Dendritic cell treated with granulocyte-macrophage colony-stimulating factor and Interleukin-4, amounts not matched to agents 40 ng/mL and 50 ng/mL, for 4 days (primary cell): Measurements from ENCODE around the gene NLK.
A peak's percentile ranks its signal among the peaks of the same experiment; 100 is the strongest.

Experiments
- H3K27ac Mint-ChIP-seq: one replicate; pipeline ENCODE4 v1.8.0; 2022; ENCODE audit warnings: mild to moderate bottlenecking, mixed read lengths
- H3K27me3 Mint-ChIP-seq: one replicate; pipeline ENCODE4 v1.8.0; 2022; ENCODE audit warnings: mild to moderate bottlenecking, mixed read lengths
- H3K36me3 Mint-ChIP-seq: one replicate; pipeline ENCODE4 v1.8.0; 2022; ENCODE audit warnings: low read depth, mixed read lengths
- H3K4me1 Mint-ChIP-seq: one replicate; pipeline ENCODE4 v1.8.0; 2022; ENCODE audit warnings: low read depth, mixed read lengths
- H3K4me3 Mint-ChIP-seq: one replicate; pipeline ENCODE4 v1.8.0; 2022; ENCODE audit warnings: mild to moderate bottlenecking, moderate library complexity, mixed read lengths
- H3K9me3 Mint-ChIP-seq: one replicate; pipeline ENCODE4 v1.8.0; 2022; ENCODE audit warnings: mixed read lengths
- intact Hi-C: fragments of 100-400 bp; cut with micrococcal nuclease; formaldehyde crosslinking; loops from one replicate; pipeline ENCODE4 v1.15.0; 2022

Gene NLK

DNA sequence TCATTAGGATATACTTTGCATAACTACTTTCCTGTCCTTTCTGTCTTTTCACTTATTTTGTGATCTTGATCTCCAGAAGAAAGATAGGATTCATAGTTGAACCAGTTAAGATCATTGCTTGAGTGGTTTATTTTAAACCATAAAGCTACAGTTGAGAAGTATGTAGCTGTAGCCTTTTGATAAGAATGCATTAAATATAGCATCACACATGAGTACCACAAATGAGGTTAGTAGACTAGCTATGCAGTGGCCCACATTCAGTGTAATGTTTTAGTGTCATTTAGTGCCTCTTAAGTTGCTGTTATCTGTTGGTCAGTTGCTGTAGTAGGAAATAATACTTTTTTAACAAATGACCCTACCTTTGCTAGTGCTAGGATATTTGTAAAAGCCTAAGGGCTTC lies 1.3 kb downstream of the NLK start:
- H3K9me3 Mint-ChIP-seq, result peaks cover 9% of the 10 kb centered on the region
- peaks cover 12% of the 10 kb centered on the region for H3K27me3 Mint-ChIP-seq
- peak overlapping the region; percentile 94 for H3K4me3 Mint-ChIP-seq
- intact Hi-C loops, result loop anchor here (5.0 kb wide), 1 partner anchor 151 kb away; the partner anchor contains the start of gene LYRM9
- H3K4me1 Mint-ChIP-seq, result peaks cover 57% of the 10 kb centered on the region
- H3K27ac Mint-ChIP-seq, result no peak overlapping the region
- H3K36me3 Mint-ChIP-seq, result peaks cover 31% of the 10 kb centered on the region

DNA sequence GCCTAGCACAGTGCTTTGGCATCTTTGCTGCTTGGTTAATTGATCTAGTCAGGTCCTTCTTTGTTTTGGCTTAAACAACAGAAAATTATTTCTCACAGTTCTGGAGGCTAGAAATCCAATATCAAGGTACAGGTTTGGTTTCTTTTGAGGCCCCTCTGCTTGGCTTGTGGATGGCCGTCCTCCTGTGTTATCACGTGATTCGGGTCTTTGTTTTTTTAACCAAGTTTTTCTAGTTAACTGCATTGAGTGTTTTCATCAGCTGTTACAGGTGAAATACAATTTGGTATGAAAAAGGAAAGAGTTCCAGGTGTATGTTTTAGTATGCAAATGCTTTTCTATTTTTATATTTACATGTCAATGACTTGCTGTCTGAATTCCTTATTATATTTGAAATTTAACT lies 2.8 kb downstream of the NLK start:
- intact Hi-C loops, result loop anchor here (5.0 kb wide), 1 partner anchor 37 kb away; no protein-coding TSS in a partner anchor
- Mint-ChIP-seq H3K36me3 (peaks cover 31% of the 10 kb centered on the region), H3K4me1 (peaks cover 52% of the 10 kb centered on the region), H3K27me3 (no peaks in the 10 kb centered on the region), H3K27ac (no peak overlapping the region), H3K4me3 (no peak overlapping the region), H3K9me3 (peaks cover 2% of the 10 kb centered on the region)

DNA sequence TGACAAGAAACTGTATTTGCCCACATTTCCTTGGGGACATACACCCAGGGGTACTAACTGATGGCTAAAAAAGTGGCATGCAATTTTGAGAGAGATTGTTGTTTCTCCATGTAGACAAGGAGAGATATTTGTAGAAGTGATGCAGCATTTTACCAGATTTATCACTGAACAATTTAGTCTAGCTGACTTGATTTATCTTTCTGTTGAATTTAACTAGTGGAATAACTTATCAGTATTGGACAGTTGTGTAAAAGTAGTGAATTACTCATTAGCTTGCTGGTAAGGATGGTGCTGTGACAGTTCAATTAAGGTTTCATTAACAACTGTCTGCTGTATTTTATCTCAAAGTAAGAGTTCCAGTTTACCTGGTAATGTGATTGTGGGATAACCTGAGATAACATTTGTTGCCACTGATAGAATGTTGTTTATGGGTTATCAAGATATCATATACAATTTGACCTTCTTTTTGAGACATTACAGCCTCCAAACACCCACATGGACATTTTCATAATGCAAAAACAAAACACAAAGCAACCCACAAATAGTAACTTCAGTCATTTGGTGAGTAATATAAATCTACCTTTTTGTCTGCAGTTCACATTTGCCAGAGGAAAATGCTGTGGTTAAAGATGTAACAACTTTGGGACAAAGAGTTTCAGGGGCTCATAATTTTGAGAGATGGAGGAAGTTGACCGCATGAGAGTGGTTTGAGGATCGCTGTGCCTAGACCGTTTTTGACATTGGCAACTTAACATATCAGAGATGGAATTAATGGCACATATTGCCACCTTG lies 3.8 kb downstream of the NLK start:
- Mint-ChIP-seq H3K4me3 (no peak overlapping the region), H3K9me3 (no peaks in the 10 kb centered on the region), H3K27me3 (no peaks in the 10 kb centered on the region), H3K4me1 (peaks cover 54% of the 10 kb centered on the region), H3K27ac (no peak overlapping the region), H3K36me3 (peaks cover 39% of the 10 kb centered on the region)
- intact Hi-C loops, result loop anchor here (5.0 kb wide), 1 partner anchor 36 kb away; no protein-coding TSS in a partner anchor

DNA sequence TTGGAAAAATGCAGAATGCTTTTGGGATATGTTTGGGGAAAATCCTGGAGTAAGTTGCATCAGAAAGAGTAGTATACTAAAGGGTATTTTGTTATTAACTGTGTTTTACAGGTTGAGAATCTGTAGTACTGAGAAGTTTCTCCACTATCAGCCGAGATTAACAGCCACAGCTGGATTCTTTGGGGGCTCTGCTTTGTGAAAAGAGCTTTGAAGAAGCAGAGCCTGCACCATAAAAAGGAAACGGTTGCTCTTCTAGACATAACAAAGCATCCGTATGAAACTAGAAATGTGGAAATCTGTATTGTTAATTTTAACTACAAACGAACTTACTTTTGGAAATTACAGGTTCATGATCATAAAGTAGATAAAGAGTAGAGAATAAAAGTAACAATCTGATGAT lies 5.3 kb downstream of the NLK start:
- no peak overlapping the region for H3K4me3 Mint-ChIP-seq

DNA sequence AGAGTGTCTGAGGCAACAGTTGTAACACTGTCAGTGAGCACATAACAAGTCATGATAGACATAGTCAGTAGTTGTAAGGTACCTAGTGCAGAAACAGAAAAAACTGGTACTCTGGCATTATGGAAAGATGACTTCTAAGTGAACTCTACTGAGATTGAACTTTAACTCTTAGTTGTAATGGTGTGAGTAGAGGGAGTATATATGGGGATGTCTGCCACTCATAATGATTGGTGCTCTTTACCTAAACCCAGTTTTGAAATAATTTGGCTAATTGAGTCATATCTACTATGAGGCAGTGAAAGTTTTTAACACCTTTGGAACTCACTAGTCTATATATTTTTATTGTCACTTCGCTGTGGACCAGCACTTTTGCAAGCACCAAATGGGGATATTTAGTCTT lies 6.6 kb downstream of the NLK start:
- H3K27ac Mint-ChIP-seq, result no peak overlapping the region
- H3K36me3 Mint-ChIP-seq, result peaks cover 29% of the 10 kb centered on the region
- no peaks in the 10 kb centered on the region for H3K9me3 Mint-ChIP-seq
- H3K27me3 Mint-ChIP-seq, result no peaks in the 10 kb centered on the region
- intact Hi-C loops, result loop anchor here (5.0 kb wide), 1 partner anchor 33 kb away; no protein-coding TSS in a partner anchor
- no peak overlapping the region for H3K4me3 Mint-ChIP-seq
- H3K4me1 Mint-ChIP-seq, result peaks cover 49% of the 10 kb centered on the region

More for the DNA sequence above, 5.3 kb downstream of the NLK start:
- Mint-ChIP-seq H3K9me3 (no peaks in the 10 kb centered on the region), H3K4me1 (peaks cover 49% of the 10 kb centered on the region), H3K27ac (no peak overlapping the region), H3K36me3 (peaks cover 29% of the 10 kb centered on the region), H3K27me3 (no peaks in the 10 kb centered on the region)
- intact Hi-C loops, result loop anchor here (5.0 kb wide), 1 partner anchor 34 kb away; no protein-coding TSS in a partner anchor

DNA sequence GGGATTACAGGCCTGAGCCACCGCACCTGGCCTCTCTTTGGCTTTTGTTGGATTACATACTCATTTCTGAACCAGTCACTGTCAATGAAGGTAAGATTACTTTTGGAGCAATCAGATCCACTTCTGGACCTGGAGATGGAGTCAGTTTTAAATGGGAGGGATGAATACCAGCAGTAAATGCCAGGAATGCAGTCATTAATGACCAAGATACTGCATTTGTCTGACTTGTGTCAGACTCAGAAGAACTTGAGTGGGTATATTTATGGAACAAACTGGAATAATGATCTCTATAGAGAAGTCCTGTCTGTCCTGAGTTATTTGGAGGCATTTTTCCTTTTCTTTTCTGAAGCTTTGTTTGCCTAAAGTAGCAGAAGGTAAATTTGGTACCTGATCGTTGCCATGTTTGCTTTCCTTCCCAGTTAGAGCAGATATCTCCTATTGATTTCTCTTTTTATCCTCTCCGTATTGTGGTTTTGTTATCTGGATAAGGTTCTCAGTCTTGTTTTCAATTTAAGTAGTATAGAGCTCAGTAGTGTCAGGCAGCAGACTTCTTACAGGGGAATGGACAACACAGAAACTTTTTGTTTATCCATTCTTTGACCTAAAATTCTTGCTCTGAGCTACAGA lies 10.7 kb downstream of the NLK start:
- no peak overlapping the region for H3K27ac Mint-ChIP-seq
- H3K4me3 Mint-ChIP-seq, result no peak overlapping the region
- peaks cover 38% of the 10 kb centered on the region for H3K4me1 Mint-ChIP-seq

DNA sequence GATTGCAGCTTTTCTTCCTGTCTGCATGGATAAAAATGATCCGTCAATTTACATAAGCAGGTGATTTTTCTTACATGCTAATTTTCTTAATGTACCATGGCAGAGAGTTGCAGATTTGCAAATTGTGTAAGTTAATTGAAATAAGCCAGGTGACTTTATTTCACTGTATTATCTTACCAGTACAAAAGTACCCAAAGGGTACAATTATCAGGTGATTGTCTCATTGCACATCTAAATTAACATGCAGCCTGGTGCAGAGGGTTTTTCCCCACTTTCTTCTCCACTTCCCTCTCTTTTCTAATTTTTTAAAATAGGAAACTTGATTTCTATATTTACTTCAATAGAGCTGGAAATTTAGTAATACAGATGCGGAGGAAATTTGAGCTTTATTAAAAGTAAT lies 11.2 kb downstream of the NLK start:
- H3K27ac Mint-ChIP-seq, result no peak overlapping the region
- no peak overlapping the region for H3K4me3 Mint-ChIP-seq
- peaks cover 17% of the 10 kb centered on the region for H3K36me3 Mint-ChIP-seq
- intact Hi-C loops, result no loop called here
- no peaks in the 10 kb centered on the region for H3K9me3 Mint-ChIP-seq
- H3K27me3 Mint-ChIP-seq, result no peaks in the 10 kb centered on the region
- peaks cover 44% of the 10 kb centered on the region for H3K4me1 Mint-ChIP-seq

More for the DNA sequence above, 10.7 kb downstream of the NLK start:
- intact Hi-C loops, result no loop called here
- Mint-ChIP-seq H3K9me3 (no peaks in the 10 kb centered on the region), H3K36me3 (peaks cover 17% of the 10 kb centered on the region), H3K27me3 (no peaks in the 10 kb centered on the region)

DNA sequence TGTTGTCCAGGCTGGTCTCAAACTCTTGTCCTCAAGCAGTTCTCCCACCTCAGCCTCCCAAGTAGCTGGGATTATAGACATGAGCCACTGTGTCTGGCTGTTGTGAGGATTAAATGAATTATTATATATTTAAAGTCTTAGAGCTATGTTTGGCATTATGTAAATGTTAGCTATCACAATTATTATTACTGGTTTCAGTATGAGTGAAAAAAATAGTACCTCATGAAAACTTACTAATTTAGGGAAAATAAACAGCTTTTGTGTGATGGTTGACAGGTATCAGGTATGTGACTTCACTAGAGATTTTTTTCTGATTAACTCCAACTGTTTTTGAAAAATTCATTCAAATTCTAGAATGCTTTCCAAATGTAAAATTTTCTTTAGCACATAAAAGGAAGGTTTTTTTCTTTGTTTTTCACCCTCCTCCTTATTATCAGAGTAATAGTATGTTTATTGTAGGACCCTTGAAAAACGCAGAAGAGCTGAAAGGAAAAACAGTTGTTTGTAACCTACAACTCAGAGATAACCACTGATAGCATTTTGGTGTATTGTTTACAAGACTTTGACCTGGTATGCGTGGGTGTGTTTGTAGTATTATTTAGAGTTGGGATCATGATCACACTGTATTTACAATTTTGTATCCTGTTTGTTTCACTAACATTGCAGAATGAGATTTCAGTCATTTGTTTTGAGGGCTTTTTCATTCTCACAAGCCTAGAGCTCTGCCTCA lies 13.2 kb downstream of the NLK start:
- no peak overlapping the region for H3K4me3 Mint-ChIP-seq
- H3K4me1 Mint-ChIP-seq, result peaks cover 30% of the 10 kb centered on the region
- intact Hi-C loops, result no loop called here
- peaks cover 15% of the 10 kb centered on the region for H3K36me3 Mint-ChIP-seq
- no peak overlapping the region for H3K27ac Mint-ChIP-seq
- H3K9me3 Mint-ChIP-seq, result no peaks in the 10 kb centered on the region
- no peaks in the 10 kb centered on the region for H3K27me3 Mint-ChIP-seq

DNA sequence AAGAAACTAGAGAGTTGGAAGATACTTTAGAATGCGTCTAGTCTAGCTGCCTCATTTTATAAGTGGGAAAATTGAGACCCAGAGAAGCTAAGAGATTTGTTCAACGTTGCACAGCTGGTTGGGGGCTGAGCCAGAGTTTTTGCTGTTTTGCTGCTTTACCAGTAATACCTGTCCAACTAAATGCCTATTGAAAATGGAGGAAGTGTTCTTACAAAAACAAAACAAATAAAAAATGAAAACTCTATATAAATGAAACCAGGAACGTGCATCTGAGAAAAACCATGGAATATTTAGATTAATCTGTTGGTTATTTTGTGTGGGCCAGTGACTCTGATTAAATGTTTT lies 13.8 kb downstream of the NLK start:
- H3K4me3 Mint-ChIP-seq, result no peak overlapping the region
- peaks cover 24% of the 10 kb centered on the region for H3K4me1 Mint-ChIP-seq
- no peaks in the 10 kb centered on the region for H3K9me3 Mint-ChIP-seq
- no peaks in the 10 kb centered on the region for H3K27me3 Mint-ChIP-seq
- H3K27ac Mint-ChIP-seq, result no peak overlapping the region
- intact Hi-C loops, result no loop called here
- H3K36me3 Mint-ChIP-seq, result peaks cover 9% of the 10 kb centered on the region

DNA sequence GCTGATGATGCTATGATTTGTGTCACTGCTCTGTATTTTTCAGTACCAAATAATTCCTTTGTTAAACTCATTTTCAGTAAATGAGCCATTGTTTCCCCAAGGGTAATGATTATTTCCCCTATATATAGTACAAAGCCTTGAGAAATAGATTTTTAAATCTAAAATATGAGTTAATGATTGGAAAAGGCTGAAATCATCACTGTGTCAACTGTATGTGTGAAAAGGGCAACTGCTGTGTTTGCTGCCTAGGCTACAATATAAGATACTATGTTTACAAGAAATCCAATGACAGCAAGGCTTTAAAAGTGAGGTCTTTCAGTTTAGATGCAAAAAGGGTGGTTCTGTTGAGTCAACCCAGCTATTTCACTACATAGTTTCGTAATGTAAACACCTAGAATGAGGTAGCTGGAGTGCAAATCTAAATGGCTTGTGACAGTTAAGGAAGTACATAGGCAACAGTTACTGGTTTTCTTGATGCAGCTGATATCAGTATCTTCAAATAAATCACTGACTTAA lies 15.3 kb downstream of the NLK start:
- Mint-ChIP-seq H3K27me3 (no peaks in the 10 kb centered on the region), H3K4me1 (peaks cover 22% of the 10 kb centered on the region), H3K9me3 (no peaks in the 10 kb centered on the region), H3K4me3 (no peak overlapping the region), H3K36me3 (peaks cover 7% of the 10 kb centered on the region), H3K27ac (peak overlapping the region; percentile 34)
- intact Hi-C loops, result no loop called here

DNA sequence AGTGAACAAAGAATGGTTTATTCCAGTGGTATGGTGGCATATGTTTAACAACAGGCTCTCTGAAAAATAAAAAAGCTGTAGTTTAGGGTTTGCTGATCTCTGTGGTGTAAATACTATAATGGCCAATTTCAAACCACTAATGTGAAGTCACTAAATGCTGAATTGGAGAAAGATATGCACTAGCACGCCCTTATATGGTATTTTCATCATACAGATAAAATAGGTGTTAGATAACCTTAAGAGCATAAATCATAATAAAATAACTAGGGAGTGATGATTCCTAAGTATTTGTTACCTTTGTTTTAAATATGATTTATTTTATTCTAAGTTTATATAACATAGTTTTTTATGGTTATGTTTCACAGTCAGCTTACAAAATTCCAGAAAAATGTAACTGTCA lies 17.2 kb downstream of the NLK start:
- H3K4me3 Mint-ChIP-seq, result no peak overlapping the region
- no peaks in the 10 kb centered on the region for H3K27me3 Mint-ChIP-seq
- H3K4me1 Mint-ChIP-seq, result peaks cover 13% of the 10 kb centered on the region
- no peak overlapping the region for H3K27ac Mint-ChIP-seq
- no peaks in the 10 kb centered on the region for H3K9me3 Mint-ChIP-seq
- no peaks in the 10 kb centered on the region for H3K36me3 Mint-ChIP-seq
- intact Hi-C loops, result no loop called here

DNA sequence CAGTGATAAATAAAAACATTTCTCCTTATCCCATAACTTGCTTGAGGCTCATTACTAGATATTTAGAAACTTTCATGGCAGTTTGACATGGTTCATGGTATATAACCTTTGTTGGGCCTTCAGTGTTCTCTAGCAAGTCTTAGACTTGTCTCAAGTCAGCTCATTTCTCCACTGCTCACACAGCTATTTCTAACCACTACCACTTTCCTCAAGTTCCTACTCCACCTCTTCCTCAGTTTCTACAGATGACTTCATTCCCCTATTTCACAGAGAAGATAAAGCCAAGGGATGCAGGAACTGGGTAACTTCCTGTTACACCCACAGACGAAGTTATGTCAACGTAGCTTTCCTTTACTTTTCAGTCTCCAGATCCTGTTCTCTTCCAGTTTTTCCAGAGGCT lies 23.2 kb downstream of the NLK start:
- intact Hi-C loops, result no loop called here
- Mint-ChIP-seq H3K27ac (peak overlapping the region; percentile 45), H3K9me3 (no peaks in the 10 kb centered on the region), H3K4me1 (peaks cover 16% of the 10 kb centered on the region), H3K4me3 (peak overlapping the region; percentile 17), H3K27me3 (no peaks in the 10 kb centered on the region), H3K36me3 (peaks cover 11% of the 10 kb centered on the region)

DNA sequence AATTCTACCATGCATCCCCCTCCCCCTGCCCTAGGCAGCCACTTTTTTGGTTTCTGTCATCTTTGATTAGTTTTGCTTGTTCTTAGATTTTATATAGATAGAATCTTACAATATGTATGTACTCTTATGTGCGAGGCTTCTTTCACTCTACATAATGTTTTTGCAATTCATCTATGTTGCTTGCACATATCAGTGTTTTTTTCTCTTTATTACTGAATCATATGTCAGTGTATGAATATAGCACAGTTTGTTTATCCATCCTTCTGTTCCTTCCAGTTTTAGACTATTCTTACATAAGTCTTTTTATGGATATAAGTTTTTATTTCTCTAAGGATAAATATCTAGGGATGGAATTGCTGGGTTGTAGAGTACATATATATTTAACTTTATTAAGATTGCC lies 26.6 kb downstream of the NLK start:
- Mint-ChIP-seq H3K36me3 (peaks cover 33% of the 10 kb centered on the region), H3K27me3 (no peaks in the 10 kb centered on the region), H3K4me1 (peaks cover 30% of the 10 kb centered on the region), H3K27ac (no peak overlapping the region), H3K9me3 (no peaks in the 10 kb centered on the region), H3K4me3 (no peak overlapping the region)
- intact Hi-C loops, result no loop called here

DNA sequence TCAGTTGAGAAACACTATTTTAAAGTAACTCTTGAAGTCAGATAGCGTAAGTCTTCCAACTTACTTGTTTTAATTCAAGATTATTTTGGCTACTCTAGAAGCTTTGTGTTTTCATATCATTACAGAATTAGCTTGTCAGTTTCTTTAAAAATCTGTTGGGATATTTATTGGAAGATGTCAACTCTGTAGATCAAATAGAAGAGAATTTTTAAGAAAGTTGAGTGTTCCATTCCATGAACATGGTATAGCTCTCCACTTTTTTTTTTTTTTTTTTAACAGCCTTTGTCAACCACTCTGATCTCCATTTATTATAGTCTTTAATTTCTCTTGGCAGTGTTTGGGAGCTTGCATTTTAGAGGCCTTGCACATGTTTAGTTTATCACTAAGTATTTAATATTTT lies 28.7 kb downstream of the NLK start:
- Mint-ChIP-seq H3K27ac (no peak overlapping the region), H3K4me1 (peaks cover 21% of the 10 kb centered on the region), H3K27me3 (no peaks in the 10 kb centered on the region), H3K4me3 (no peak overlapping the region), H3K9me3 (no peaks in the 10 kb centered on the region), H3K36me3 (peaks cover 39% of the 10 kb centered on the region)
- intact Hi-C loops, result no loop called here
